A673 (cell line): ENCODE data around the gene DIDO1.
"Not testable (repeated sequence)": the region's sequence is repeated elsewhere in the genome, so short reads cannot be mapped to it uniquely, and the experiment has no call there.

Source experiments
- EZH2 ChIP-seq: fragments of 200-600 bp; sonication (generic); IDR thresholded peaks from 2 replicates; pipeline ENCODE4 v1.6.1; 2017; ENCODE audit warnings: borderline replicate concordance, low read depth, mild to moderate bottlenecking, mixed read lengths, antibody characterized with exemption, low read length; ENCODE audit not compliant: poor library complexity, severe bottlenecking
- TF ChIP-seq, protein P1 (sequence below): fragments of 300-800, 200-600 bp; sonication (generic); conservative IDR thresholded peaks from 2 replicates; pipeline ENCODE4 v1.5.1; 2017; ENCODE audit warnings: low read depth, mild to moderate bottlenecking, antibody characterized with exemption, low read length, moderate library complexity, mixed read lengths

DNA sequence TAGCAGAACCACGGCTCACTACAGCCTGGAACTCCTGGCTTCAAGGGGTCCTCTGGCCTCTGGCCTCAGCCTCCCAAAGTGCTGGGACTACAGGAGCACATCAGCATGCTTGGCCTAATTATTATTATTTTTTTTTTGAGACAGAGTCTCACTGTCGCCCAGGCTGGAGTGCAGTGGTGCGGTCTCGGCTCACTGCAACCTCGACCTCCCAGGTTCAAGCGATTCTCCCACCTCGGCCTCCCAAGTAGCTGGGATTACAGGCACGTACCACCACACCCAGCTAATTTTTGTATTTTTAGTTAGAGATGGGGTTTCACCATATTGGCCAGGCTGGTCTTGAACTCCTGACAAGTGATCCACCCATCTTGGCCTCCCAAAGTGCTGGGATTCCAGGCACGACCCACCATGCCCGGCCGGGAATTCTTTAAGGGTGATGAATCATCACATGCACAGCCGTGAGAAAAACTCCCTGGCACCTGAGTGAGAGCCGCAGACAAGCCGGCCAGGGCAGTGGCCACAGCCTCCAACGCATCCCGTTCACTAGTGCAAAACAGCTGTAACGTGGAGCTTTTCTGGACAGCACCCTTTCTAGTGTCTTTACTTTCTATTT, 3.1 kb downstream of the DIDO1 start:
- TF ChIP-seq EZH2: not testable (repeated sequence)
- TF ChIP-seq, protein P1, sequence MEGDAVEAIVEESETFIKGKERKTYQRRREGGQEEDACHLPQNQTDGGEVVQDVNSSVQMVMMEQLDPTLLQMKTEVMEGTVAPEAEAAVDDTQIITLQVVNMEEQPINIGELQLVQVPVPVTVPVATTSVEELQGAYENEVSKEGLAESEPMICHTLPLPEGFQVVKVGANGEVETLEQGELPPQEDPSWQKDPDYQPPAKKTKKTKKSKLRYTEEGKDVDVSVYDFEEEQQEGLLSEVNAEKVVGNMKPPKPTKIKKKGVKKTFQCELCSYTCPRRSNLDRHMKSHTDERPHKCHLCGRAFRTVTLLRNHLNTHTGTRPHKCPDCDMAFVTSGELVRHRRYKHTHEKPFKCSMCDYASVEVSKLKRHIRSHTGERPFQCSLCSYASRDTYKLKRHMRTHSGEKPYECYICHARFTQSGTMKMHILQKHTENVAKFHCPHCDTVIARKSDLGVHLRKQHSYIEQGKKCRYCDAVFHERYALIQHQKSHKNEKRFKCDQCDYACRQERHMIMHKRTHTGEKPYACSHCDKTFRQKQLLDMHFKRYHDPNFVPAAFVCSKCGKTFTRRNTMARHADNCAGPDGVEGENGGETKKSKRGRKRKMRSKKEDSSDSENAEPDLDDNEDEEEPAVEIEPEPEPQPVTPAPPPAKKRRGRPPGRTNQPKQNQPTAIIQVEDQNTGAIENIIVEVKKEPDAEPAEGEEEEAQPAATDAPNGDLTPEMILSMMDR: not testable (repeated sequence)
